Mucosa of rectum (tissue), 2 donors: ENCODE measurements around the gene AGAP2.

Source experiments
- H3K27ac ChIP-seq, 2 donors: one replicate each; pipeline ENCODE4 v1.7.0; 2013; ENCODE audit warnings: inconsistent platforms in 2 of 2, low read depth in 2 of 2, low read length in 2 of 2
- H3K27me3 ChIP-seq, 2 donors: one replicate each; pipeline ENCODE4 v1.7.0; 2013; ENCODE audit warnings: low read length in 2 of 2; ENCODE audit not compliant: control insufficient read depth in 2 of 2, insufficient read depth in 2 of 2
- H3K36me3 ChIP-seq, 2 donors: one replicate each; pipeline ENCODE4 v1.7.0; 2013; ENCODE audit warnings: low read length in 2 of 2; ENCODE audit not compliant: control insufficient read depth in 2 of 2, insufficient read depth in 2 of 2
- H3K4me1 ChIP-seq, 2 donors: one replicate each; pipeline ENCODE4 v1.7.0; 2013; ENCODE audit warnings: low read length in 2 of 2, mild to moderate bottlenecking in 1 of 2; ENCODE audit not compliant: control insufficient read depth in 2 of 2, insufficient read depth in 2 of 2
- H3K4me3 ChIP-seq, 2 donors: one replicate each; pipeline ENCODE4 v1.7.0; 2013; ENCODE audit warnings: low read length in 2 of 2
- H3K9ac ChIP-seq, 2 donors: one replicate each; pipeline ENCODE4 v1.7.0; 2013; ENCODE audit warnings: low read length in 2 of 2, low read depth in 1 of 2, mild to moderate bottlenecking in 1 of 2
- H3K9me3 ChIP-seq, 2 donors: one replicate each; pipeline ENCODE4 v1.7.0; 2013; ENCODE audit warnings: low read length in 2 of 2; ENCODE audit not compliant: control insufficient read depth in 2 of 2
- donor health status: healthy.
- donor health status: Normal muscosa, but diverticular disease.

The AGAP2 gene

DNA sequence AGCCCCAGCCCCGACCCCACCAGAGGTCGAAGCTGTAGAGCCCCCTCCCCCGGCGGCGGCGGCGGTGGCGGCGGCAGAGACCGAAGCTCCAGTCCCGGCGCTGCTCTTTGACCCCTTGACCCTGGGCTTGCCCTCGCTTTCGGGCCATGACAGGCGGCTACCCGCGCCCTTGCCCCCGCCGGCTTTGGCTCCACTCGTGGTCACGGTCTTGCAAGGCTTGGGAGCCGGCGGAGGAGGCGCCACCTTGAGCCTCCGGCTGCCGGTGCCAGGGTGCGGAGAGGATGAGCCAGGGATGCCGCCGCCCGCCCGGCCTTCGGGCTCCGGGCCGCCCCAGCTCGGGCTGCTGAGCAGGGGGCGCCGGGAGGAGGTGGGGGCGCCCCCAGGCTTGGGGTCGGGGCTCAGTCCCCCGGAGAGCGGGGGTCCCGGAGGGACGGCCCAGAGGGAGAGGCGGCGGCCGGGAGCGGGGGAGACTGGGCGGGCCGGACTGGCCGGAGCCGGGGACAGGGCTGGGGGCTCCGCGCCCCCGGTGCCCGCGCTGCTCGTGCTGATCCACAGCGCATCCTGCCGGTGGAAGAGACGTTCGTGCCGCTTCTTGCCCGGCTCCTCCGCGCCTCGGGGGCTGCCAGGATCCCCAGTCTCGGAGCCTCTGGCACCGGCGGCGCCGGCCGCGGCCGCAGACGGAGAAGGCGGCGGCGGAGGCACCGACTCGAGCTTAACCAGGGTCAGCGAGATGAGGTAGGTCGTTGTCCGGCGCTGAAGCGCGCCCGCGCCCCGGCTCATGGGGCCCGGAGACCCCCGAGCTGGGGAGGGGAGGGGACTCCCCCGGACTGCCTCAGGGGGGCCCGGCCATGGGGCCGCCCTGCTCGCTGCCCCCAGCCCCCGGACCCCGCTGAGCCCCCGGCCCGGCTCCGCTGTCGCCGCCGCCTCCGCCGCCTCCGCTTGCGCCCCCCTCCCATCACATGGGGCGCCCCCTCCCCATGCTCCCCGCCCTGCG is 778 bp downstream of the AGAP2 start:
- Histone ChIP-seq H3K27me3 (peaks cover 35 to 62% of the 10 kb centered on the region in 2 donors), H3K9me3 (no peaks in the 10 kb centered on the region), H3K27ac (no peak overlapping the region), H3K9ac (no peak overlapping the region), H3K36me3 (no peaks in the 10 kb centered on the region), H3K4me3 (no peak overlapping the region), H3K4me1 (peaks cover 2 to 8% of the 10 kb centered on the region in 2 donors)

DNA sequence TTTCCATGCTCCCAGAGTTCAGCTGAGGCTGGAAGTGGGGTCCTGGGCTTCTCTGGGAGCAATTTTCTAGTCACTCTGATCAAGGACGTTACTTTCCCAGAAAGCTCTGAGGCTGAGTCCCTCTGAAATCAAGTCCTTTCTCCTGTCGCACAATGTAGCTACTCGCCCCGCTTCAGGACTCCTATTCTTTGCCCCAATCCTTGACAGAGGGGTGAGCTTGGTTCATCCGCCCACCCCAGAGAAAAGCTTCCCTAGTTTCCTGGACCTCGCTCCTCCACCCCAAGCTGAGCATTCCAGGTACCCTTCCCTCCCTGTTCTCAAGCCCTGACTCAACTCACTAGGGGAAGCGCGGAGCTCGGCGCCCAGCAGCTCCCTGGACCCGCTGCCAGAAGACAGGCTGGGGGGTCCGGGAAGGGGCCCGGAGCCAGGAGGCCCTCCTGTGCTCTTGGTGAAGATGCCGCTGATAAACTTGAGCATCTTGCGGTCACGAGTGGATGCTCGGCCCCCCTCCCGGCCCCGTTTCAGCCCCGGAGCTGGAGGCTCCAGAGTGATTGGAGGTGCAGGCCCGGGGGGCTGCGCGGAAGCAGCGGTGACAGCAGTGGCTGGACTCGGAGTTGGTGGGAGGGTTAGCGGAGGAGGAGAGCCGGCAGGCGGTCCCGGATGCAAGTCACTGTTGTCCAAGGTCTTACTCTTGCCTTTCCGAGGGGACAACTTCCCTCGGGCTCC is 1.6 kb downstream of the AGAP2 start:
- Histone ChIP-seq H3K36me3 (no peaks in the 10 kb centered on the region), H3K9me3 (no peaks in the 10 kb centered on the region), H3K27me3 (peaks cover 38 to 59% of the 10 kb centered on the region in 2 donors), H3K27ac (no peak overlapping the region), H3K4me1 (peaks cover 0 to 4% of the 10 kb centered on the region in 2 donors), H3K4me3 (no peak overlapping the region), H3K9ac (no peak overlapping the region)

DNA sequence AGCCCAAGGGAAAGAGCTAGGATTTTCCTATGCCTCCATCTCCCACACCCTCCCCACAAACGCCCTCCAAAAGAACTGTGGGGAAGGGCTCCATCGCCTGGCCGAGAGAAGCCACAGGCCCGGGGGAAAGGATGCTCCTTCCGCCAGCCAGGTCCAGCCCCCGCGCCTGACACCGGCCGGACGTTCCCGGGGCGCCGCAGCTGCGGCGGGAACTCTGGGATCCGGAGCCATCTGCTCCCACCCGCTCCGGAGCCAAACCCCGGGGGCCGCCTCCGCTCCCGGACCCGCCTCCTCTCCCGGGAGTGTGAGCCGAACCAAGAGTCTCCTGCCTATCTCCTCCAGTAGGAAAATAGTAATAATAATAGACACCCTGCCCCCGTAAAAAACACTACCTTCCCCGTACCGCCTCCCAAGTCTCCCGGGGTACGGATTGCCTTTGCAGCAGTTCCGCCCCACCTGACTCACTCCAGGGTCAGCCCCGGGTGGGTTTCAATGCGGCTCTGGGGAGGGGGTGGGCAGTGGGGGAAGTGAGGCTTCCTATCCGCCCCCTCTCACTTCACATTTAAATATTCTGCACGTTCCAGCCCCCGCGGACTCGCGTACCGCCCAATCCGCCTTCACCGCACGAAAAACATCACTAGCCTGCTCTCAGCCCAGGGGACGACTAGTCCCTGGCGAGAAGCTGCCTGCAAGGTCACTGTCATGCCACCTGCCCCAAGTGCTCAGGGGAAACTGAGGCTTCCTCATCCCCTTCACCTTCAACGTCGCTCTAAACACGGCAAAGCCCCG is 2.4 kb downstream of the AGAP2 start:
- Histone ChIP-seq H3K4me3 (no peak overlapping the region), H3K9ac (no peak overlapping the region), H3K27ac (no peak overlapping the region), H3K36me3 (peaks cover 0 to 3% of the 10 kb centered on the region in 2 donors), H3K27me3 (peaks cover 38 to 51% of the 10 kb centered on the region in 2 donors), H3K9me3 (no peaks in the 10 kb centered on the region), H3K4me1 (peaks cover 0 to 4% of the 10 kb centered on the region in 2 donors)

DNA sequence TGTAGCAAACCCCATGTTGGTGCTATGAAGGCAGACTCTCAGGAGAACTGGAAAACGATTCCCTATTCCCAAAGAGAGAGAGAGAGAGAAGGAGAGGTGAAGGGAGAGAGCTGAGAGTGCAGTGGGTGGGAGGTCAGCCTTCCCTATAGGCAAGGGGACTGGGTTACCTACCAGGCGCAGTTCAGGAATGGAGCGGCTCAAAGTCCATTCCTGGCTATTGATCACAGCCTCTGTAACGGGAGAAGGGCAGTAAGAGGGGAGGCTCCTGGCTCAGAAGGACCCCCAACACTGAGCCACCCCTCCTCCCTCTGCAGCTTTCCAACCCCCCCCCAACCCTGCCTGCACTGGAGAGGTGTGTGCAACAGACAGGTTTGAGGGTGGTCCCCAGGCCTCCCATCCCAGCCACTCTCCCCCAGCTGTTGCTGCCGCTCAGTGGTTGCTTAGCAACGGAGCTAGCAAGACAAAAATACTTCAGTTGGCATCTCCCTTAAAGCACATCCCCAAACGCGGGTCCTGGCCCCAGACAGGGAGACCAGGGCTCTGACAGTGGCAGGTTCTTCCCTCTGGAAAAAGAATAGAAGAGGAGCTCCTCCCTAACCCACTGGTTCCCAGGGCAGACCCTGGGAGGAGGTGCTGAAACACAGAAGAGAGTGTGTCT is 3.2 kb downstream of the AGAP2 start:
- H3K9me3 ChIP-seq: no peaks in the 10 kb centered on the region
- H3K4me1 ChIP-seq: peaks cover 0 to 4% of the 10 kb centered on the region in 2 donors
- peaks cover 38 to 47% of the 10 kb centered on the region in 2 donors for H3K27me3 ChIP-seq
- H3K9ac ChIP-seq: no peak overlapping the region
- H3K4me3 ChIP-seq: no peak overlapping the region
- H3K27ac ChIP-seq: no peak overlapping the region
- H3K36me3 ChIP-seq: peaks cover 0 to 7% of the 10 kb centered on the region in 2 donors

DNA sequence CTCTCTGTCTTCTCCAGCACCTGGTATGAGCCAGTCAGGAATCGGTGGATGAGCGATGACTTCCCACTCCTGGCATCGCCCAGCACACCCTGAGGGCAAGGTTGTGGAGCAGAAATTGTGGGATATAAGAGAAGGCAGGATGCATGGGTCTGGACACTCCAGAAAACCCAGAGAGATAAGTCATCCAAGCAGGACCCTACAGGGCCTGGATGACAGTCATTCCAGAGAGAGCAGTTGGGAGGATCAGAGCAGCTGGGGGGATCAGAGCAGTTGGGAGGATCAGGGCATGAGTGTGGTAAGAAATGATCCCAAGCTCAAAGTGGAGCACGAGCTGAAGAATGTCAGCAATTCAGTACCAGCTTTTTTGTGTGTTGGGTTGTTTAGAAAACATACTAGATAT is 4.0 kb downstream of the AGAP2 start:
- H3K27me3 ChIP-seq: peaks cover 38 to 45% of the 10 kb centered on the region in 2 donors
- no peak overlapping the region for H3K4me3 ChIP-seq
- peaks cover 0 to 4% of the 10 kb centered on the region in 2 donors for H3K4me1 ChIP-seq
- no peak overlapping the region for H3K27ac ChIP-seq
- H3K36me3 ChIP-seq: peaks cover 0 to 9% of the 10 kb centered on the region in 2 donors
- H3K9ac ChIP-seq: no peak overlapping the region
- no peaks in the 10 kb centered on the region for H3K9me3 ChIP-seq

DNA sequence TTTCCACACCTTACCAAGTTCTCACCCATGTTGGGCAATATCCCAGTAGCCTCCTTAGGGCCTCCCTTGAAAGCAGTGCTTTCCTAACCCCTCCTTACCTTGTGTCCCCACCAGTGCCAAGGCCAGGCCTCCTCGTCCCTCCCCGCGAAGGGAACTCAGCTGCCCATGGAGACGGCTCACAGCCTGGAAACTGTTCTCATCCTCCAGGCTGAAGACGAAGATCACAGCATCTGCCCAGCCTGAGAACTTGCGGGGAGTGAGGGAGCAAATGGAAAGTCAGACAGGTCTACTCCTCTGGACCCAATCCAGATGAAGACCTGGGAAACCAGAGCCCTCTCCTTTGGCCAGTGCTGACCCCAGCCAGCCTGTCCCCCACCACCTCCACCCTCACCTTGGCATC is 4.6 kb downstream of the AGAP2 start:
- Histone ChIP-seq H3K4me1 (peaks cover 0 to 4% of the 10 kb centered on the region in 2 donors), H3K27ac (no peak overlapping the region), H3K4me3 (no peak overlapping the region), H3K36me3 (peaks cover 0 to 9% of the 10 kb centered on the region in 2 donors), H3K9ac (no peak overlapping the region), H3K9me3 (no peaks in the 10 kb centered on the region), H3K27me3 (peaks cover 31 to 41% of the 10 kb centered on the region in 2 donors)

DNA sequence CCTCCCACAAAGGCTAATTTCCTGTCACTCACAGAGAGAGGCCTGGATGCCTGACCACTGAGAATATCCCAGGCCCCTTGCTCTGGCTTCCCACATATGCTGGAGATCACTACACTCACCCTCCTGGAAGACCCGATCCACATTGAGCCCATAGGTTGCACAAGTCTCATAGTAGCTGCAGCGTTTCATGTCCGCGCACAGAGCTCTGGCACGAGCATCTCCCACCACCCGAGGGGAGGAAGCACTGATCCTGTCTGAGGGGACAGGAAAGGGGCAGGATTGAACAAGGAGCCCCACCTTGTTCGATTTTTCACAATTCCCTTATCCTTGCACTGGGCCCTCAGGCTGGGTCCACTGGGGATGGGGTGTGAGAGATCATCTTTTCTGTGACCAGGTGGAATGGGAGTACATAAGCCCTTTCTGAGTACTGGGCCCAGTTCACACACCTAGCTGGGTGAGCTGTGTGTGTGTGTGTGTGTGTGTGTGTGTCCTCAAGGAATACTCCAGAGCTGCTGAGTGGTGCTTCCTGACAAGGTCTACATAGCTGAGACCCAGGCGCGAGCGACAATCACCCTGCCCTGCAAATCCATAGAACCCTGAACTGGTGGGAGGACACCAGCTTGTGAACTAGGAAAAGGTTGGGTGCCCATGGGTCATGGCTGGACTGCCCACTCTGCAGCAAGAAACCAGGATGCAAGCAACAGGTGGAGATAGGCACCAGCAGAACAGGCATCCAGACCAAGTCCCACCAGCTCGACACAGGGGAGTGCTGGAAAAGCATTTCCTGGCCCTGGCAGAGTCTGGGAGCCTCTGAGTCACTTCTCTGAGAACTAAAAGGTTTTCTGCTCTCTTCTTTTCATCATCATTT is 5.6 kb downstream of the AGAP2 start:
- peaks cover 0 to 4% of the 10 kb centered on the region in 2 donors for H3K4me1 ChIP-seq
- peaks cover 31 to 39% of the 10 kb centered on the region in 2 donors for H3K27me3 ChIP-seq
- no peak overlapping the region for H3K27ac ChIP-seq
- H3K36me3 ChIP-seq: peaks cover 0 to 9% of the 10 kb centered on the region in 2 donors
- no peaks in the 10 kb centered on the region for H3K9me3 ChIP-seq
- no peak overlapping the region for H3K9ac ChIP-seq
- no peak overlapping the region for H3K4me3 ChIP-seq

DNA sequence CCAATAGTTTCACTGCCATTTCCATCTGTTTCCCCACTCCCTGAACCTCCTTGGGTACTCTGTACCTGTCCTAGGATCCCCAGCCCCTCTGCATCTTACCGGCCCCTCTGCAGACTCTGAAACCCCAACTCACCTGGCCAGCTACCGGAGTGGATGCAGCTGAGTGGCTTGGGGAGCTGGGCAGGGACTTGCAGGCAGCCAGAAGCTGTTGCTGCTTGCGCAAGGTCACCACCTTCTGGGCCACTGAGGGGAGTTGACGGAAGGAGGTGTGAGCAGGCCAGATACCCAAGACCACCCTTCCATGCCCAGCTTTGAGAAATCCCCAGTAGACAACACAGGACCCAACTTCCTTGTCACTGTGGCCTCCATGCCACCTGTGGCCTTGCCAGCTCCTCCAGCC is 6.3 kb downstream of the AGAP2 start:
- Histone ChIP-seq H3K36me3 (peaks cover 0 to 9% of the 10 kb centered on the region in 2 donors), H3K4me3 (no peak overlapping the region), H3K27me3 (peaks cover 36 to 43% of the 10 kb centered on the region in 2 donors), H3K4me1 (peaks cover 0 to 3% of the 10 kb centered on the region in 2 donors), H3K9ac (no peak overlapping the region), H3K27ac (no peak overlapping the region), H3K9me3 (no peaks in the 10 kb centered on the region)
